ENCODE data around the gene WASHC4.

DNA sequence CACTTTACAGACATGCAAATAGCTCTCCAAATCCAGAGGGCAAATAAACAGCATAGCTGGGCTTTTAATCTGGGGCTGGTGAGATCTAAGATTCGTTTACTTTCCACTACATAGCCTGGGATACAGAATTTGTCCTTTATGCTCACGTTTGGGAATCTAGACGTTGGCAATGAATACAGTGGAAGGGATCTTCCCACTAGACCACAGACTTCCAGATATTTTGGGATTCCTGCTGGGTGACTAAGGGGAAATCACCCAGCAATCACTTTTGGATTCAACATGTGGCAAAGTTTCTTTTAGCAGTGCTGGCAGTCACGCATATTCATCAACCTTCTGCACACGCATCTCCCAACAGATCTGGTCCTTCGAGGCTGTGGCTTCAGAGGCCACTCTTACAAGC is 104.9 kb downstream of the WASHC4 start:
- TF ChIP-seq, protein P1, sequence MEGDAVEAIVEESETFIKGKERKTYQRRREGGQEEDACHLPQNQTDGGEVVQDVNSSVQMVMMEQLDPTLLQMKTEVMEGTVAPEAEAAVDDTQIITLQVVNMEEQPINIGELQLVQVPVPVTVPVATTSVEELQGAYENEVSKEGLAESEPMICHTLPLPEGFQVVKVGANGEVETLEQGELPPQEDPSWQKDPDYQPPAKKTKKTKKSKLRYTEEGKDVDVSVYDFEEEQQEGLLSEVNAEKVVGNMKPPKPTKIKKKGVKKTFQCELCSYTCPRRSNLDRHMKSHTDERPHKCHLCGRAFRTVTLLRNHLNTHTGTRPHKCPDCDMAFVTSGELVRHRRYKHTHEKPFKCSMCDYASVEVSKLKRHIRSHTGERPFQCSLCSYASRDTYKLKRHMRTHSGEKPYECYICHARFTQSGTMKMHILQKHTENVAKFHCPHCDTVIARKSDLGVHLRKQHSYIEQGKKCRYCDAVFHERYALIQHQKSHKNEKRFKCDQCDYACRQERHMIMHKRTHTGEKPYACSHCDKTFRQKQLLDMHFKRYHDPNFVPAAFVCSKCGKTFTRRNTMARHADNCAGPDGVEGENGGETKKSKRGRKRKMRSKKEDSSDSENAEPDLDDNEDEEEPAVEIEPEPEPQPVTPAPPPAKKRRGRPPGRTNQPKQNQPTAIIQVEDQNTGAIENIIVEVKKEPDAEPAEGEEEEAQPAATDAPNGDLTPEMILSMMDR (conservative IDR thresholded peaks at IDR 0.05; ENCODE audit: low read depth, low read length): no peak
- TF ChIP-seq EZH2phosphoT487 (IDR thresholded peaks at IDR 0.05; ENCODE audit: borderline replicate concordance, low read length): no peak
